ENCODE measurements around the gene SLC38A9. TPM values are rescaled to one million over a fixed set of nuclear protein-coding genes. Genes with fewer than 3 reads are reported as not detected.
"Not testable (repeated sequence)": the region's sequence is repeated elsewhere in the genome, so short reads cannot be mapped to it uniquely, and the experiment has no call there.

SLC38A9 gene
- total RNA-seq, 1 donor from 2014 or later: 6.8 TPM

DNA sequence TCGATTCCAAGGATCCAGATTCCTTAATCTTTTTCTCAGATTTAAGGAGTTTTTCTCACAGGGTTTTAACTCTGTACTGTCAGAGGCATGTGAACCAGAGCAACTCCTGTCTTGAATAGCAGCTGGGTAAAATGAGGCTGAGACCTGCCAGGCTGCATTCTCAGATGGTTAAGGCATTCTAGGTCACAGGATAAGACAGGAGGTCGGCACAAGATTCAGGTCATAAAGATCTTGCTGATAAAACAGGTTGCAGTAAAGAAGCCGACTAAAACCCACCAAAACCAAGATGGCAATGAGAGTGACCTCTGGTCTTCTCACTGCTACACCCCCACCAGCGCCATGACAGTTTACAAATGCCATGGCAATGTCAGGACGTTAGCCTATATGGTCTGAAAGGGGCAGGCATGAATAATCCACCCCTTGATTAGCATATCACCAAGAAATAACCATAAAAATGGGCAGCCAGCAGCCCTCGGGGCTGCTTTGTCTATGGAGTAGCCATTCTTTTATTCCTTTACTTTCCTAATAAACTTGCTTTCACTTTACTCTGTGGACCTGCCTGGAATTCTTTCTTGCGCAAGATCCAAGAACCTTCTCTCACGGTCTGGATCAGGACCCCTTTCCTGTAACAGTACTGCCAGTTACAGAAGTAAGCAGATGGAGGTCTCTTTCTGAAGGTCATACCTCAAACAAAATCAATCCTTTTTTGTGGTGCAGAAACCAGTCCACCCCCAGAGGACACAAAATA lies 87.1 kb downstream of the SLC38A9 start:
- intact Hi-C loops (cut with DNase I): no loop called here
- no peak for DNase-seq (ENCODE audit: low spot score)

DNA sequence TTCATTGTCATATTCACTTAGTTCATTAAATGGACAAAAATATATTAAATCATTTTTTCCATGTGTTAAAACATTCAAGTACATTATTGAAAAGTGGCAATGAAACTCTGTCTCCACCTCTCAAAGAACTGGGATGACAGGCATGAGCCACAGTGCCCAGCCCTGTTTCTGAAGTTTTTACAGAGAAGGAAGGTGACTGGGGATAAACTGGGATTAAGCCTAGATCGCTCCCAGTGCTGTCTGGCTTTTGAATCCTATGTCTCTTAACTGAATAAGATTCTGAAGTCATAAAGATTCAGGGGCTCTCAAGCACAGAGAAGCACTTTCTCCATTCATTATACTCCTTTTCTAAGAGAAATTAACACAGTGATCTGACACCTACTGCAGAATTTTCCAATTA lies 88.3 kb downstream of the SLC38A9 start:
- no peak for DNase-seq (ENCODE audit: low spot score)
- intact Hi-C loops (cut with DNase I): no loop called here

DNA sequence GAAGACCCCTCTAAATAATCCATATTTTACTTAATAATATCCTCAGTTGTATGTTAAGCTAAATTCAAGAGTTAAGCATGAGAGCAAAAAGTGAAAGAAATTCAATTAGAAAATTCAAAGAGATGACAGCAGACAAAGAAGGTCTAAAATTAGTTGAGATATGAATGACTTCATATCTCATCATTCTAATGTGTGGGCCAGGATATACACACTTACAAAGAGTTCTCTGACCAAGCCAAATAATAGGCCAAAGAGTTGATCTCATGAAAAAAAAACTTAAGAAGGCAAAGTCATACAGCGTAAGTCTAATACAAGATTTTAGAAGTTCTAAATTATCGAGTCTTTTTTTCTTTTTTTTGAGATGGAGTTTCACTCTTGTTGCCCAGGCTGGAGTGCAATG lies 89.7 kb downstream of the SLC38A9 start:
- no peak for DNase-seq (ENCODE audit: low spot score)
- intact Hi-C loops (cut with DNase I): no loop called here

DNA sequence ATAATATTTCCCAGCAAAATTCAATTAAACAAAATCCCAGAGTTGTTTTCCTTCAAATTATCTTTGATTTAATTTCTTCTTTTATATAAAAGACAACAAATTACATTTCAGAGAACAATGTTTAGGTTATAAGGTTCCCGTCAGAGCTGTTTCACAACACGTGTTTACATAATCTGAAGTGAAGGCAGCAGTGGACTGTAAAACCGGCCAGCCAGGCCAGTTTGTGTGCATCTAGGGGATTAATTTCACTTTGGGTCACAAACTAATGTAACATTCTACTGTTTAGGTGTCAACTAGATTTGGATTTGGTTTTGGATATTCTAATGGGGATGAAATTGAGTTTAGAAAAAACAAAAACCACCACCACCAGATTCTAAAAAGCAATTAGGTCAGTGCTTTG lies 90.9 kb downstream of the SLC38A9 start:
- intact Hi-C loops (cut with DNase I): no loop called here
- no peak for DNase-seq (ENCODE audit: low spot score)

DNA sequence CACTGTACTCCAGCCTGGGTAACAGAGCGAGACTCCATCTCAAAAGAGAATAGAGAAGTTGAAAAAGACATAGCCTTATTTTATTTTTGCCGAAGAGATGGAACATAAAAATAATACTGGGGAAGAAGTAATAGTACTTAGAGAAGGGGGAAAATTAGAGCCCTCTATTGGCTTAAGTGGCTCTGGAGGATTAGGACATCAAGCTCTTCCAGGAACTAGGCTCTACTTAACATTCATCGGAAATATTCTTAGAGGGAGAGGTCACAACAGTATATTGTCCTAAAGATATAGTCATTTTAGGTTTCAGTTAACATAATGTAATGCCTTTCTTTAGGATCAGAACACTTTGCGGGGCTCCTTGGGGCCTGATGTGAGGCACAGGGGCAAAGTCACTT lies 91.4 kb downstream of the SLC38A9 start:
- no peak for DNase-seq (ENCODE audit: low spot score)
- intact Hi-C loops (cut with DNase I): no loop called here

DNA sequence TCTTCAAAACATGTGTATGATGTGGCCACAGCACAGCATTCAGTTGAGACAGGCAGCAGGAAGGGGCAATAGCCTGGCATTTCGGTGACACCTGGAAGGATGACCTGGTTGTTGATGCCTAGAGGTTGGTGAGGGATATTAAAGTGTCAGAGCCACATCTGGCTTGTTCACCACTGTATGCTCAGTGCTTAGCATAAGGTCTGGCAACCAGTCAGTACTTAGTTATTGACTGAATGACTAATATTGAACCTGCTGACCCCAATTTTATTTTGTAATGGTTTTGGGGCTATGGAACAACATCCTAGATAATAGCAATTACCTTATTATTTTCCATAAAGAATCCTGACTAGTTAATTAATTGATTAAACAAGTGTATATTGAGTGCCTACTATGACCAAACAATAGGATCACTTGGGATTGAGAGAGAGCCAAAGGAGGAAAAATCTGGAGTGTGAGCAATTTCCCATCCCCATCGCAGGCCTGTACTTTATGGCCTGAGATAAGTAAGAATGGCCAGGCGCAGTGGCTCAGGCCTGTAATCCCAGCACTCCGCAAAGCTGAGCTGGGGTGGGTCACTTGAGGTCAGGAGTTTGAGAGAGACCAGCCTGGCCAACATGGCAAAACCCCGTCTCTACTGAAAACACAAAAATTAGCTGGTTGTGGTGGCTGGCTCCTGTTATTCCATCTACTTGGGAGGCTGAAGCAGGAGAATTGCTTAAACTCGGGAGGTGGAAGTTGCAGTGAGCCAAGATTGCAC lies 91.9 kb downstream of the SLC38A9 start:
- no peak for DNase-seq (ENCODE audit: low spot score)
- intact Hi-C loops (cut with DNase I): no loop called here

DNA sequence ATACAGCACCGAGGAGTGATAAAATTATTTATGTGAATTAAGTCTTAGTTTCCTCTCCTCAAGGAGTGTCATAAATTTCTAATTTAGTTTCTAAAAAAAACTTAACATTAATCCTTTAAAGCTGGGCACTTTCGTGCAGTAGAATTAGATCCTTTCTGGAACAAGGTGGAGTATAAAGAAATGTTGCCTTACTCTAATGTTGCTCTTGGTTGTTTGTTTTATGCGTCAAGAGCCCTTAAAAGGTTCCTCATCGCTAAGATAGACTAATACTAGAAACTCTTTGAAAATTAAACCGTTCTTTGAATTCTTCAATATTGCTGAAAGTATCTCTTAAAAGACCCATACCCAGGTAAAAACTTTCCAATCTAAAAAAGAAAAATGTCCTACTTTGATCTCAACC lies 93.8 kb downstream of the SLC38A9 start:
- no peak for DNase-seq (ENCODE audit: low spot score)

DNA sequence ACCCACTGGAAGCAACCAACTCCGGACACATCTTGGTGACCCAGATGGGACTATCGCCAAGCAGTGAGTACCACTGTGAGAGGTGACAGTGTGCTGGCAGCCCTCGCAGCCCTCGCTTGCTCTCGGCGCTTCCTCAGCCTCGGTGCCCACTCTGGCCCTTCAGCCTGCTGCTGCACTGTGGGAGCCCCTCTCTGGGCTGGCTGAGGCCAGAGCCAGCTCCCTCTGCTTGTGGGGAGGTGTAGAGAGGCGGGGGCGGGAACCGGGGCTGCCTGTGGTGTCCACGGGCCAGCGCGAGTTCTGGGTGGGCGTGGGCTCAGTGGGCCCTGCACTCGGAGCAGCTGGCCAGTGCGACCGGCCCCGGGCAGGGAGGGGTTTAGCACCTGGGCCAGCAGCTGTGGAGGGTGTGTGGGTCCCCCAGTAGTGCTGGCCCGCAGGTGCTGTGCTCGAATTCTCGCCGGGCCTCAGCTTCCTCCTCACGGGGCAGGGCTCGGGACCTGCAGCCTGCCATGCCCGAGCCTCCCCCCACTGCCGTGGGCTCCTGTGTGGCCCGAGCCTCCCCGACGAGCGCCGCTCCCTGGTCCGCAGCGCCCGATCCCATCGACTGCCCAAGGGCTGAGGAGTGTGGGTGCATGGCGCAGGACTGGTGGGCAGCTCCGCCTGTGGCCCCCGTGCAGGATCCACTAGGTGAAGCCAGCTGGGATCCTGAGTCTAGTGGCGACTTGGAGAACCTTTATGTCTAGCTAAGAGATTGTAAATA lies 98.8 kb downstream of the SLC38A9 start:
- DNase-seq (ENCODE audit: low spot score): no peak
- intact Hi-C loops (cut with DNase I): no loop called here

More for the DNA sequence above, 93.8 kb downstream of the SLC38A9 start:
- intact Hi-C loops (cut with DNase I): no loop called here

DNA sequence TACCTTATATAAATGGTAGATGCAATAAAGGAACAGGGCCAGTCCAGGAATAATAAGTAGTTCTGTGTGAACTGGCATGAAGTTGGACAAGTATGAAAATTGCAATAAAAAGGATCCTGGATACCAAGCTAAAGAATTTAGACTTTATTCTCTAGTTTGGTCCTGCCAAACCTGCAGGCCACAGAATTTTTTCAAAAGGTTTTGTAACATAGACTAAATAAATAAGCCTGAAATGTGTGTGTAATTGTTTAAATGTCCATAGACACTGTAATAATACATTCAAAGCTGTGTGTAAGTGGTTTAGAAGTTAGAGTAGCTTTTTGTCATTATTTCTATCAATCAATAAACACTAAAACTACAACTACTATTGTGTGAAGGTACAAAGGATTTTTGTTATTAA lies 101.6 kb downstream of the SLC38A9 start:
- intact Hi-C loops (cut with DNase I): no loop called here
- DNase-seq (ENCODE audit: low spot score): no peak

DNA sequence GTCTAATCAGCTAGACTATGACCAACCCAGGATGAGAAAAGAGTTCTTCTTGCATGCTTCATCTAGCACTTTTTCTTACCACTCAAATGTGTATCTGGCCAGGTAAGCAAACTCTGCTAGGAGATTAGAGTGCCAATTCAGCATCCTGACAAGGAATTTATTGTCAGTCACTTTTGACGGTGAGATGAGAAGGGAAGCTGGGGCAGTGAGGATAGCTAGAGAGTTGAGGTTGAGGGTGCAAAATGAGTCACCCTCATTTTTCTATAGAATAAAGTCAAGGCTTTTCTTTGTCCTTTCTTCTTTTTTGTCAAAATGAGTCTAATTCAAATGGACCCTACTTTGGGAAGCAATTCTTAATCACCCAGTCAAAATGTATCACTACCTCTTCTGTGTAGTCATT lies 102.7 kb downstream of the SLC38A9 start:
- DNase-seq (ENCODE audit: low spot score): no peak
- intact Hi-C loops (cut with DNase I): no loop called here

DNA sequence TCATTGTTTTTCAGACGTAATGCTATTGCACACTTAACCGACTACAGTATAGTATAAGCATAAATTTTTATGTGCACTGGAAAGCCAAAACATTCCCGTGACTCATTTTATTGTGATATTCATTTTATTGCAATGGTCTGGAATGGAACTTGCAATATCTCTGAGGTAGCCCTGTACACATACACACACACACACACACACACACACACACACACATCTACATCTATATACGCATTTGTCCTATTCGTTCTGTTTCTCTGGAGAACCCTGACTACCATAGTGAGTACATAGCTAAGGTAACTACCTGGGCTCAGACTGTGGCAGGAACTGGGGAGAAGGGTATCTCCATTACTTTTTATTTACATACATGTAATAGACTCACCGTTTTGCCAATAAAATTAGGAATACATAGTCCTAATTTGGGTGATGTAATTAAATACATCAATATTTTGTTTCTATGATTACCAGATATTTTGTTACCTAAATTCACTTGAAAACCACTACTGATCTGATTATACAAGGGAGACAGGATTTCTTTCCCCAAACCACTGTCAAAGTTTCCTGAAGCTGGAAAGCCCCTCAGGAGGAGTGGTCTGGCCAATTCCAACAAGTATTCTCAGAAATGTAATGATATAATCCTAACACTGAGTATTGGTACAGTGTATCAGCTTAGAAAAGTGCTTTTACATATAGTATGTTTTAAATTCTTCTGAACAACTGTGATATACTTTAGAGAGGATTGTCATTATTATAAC lies 103.4 kb downstream of the SLC38A9 start:
- no peak for DNase-seq (ENCODE audit: low spot score)
- intact Hi-C loops (cut with DNase I): no loop called here

DNA sequence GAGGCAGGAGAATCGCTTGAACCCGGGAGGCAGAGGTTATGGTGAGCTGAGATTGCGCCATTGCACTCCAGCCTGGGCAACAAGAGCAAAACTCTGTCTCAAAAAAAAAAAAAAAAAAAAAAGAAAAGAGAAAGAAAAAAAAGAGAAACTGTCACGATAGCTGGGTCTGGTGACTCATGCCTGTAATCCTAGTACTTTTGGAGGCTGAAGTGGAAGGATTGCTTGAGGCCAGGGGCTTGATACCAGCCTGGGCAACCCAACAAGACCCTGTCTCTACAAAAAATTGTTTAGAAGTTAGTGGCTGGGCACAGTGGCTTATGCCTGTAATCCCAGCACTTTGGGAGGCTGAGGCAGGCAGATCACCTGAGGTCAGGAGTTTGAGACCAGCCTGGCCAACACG lies 104.8 kb downstream of the SLC38A9 start:
- DNase-seq (ENCODE audit: low spot score); intact Hi-C loops (cut with DNase I): not testable (repeated sequence)

DNA sequence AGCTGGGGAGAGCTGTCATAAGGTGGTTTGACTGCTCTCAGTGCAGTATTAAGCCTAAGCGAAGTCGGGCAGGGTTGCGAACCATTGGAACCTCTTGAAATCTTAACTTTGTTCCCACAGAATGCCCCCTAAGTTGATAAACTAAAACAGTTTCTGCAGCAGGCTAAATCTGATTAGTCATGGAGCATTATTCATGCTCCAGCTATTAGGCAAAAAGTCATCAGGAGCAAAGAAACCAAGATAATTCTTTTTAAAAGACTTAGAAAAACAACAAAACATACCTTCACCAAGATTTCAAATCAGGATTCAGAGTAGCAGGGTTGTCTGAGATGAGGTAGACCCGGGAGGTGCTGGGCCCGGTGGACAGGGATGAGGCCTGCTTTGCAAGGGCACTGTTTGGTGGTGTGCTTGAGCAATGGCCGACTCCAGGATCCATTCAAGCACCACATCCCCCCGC lies 107.5 kb downstream of the SLC38A9 start:
- intact Hi-C loops (cut with DNase I): loop anchor here (5.0 kb wide), 1 partner anchor 197 kb away; no protein-coding TSS in a partner anchor
- no peak for DNase-seq (ENCODE audit: low spot score)

DNA sequence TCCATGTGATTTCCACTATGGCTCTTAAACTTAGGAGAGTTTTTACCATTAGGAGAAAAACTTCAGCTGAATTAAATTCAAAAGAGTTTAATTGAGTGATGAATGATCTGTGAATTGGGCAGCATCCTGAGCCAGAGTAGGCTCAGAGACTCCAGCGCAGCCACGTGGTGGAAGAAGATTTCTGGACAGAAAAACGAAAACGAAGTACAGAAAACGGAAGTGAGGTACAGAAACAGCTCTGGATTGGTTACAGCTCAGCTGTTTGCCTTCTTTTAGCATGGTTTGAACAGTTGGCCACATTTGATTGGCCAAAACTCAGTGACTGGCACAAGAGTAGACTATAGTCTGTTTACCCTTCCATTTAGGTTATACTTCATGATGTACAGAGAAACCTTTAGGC lies 108.2 kb downstream of the SLC38A9 start:
- DNase-seq (ENCODE audit: low spot score): no peak
- intact Hi-C loops (cut with DNase I): loop anchor here (5.0 kb wide), 1 partner anchor 197 kb away; no protein-coding TSS in a partner anchor

DNA sequence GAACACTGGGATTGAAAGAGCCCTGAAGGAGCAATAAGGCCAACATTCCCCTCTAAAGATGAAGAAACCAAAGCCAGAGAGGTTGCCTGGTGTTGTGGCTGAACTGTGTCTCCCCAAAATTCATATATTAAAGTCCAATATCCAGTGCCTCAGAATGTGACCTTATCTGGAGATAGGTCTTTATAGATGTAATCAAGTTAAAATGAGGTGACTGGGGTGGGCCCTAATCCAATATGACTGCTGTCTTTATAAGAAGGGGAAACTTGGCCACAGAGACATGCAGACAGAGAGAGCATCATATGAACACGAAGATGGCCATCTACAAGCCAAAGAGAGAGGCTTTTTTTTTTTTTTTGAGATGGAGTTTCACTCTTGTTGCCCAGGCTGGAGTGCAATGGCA lies 110.5 kb downstream of the SLC38A9 start:
- no peak for DNase-seq (ENCODE audit: low spot score)
- intact Hi-C loops (cut with DNase I): loop anchor here (1.0 to 5.0 kb wide), 6 partner anchors 24 to 194 kb away; partner anchors contain the start of gene PLPP1

DNA sequence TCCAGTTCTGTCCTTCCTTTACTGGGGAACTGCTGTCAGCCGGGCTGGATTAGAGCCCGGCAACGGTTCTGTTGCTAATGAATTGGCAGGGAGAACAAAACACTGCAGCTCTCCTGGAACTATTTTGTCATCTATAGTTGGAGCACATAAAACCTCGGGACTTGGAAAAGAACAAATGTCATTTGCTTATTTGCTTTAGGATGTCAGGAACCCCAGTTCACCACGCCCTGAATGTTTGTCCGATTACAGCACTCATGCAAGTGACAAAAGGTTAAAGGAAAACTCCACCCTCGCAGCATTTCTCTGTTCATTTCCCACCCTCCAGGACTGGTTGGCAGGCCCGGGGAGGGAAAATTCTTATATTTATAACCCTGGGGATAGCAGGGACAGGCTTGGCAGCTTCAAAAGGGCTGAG lies 110.9 kb downstream of the SLC38A9 start:
- intact Hi-C loops (cut with DNase I): loop anchor here (1.0 to 5.0 kb wide), 6 partner anchors 24 to 194 kb away; partner anchors contain the start of gene PLPP1
- DNase-seq (ENCODE audit: low spot score): peak; percentile 84

DNA sequence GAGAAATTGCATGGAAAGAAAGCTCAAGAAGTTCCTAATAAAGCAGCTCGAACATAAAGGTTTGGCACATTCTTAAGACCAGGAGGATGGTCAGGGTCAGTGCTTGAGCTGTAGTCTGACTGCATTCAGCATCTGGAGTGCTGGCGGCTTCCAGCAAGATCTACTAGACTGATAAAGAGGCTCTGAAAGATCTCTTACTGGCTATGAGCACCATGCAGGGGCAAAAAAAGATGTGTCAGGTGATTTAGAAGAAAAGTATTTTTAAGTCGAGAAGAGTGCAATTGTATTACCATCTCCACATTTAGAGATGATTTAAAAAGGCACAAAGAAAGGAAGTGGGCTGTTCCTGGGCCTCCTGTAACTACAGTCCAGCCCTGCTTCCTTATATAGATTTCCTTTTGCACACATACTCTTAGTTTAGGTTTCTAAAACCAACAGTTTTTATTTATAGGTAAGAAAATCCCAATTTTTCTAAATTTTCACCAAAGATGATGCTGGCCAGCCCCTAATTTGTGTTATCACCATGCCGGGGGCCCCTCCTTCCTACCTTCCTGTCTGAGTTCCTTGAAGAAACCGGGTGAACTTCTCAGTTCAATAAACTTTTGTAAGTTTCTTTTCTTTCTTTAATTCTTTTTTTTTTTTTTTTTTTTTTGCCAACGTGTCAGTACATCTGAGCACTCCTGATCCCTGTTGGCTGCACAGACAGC lies 111.5 kb downstream of the SLC38A9 start:
- DNase-seq (ENCODE audit: low spot score): no peak

DNA sequence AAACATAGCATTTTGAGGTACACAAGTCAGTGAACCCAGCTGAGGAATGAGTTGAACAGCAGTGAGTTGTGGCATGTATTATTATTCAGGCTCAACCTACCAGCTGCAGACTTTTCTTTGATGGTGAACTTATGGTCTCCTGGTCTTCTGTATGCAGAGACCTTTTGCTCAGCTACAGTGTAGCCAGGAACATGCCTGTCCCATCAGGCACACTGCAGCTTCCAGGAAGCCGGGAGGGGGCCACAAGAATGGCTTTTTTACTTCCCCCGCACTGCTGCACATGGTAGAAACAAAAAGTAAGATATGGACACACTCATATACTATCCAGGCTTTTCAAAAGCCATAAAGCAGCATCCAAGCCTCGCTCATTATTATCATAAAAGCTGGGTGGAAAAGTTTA lies 112.0 kb downstream of the SLC38A9 start:
- no peak for DNase-seq (ENCODE audit: low spot score)
- intact Hi-C loops (cut with DNase I): loop anchor here (2.0 to 5.0 kb wide), 3 partner anchors 91 to 193 kb away; no protein-coding TSS in a partner anchor

More for the DNA sequence above, 111.5 kb downstream of the SLC38A9 start:
- intact Hi-C loops (cut with DNase I): loop anchor here (1.0 to 5.0 kb wide), 6 partner anchors 23 to 193 kb away; partner anchors contain the start of gene PLPP1
